Activated T-cell treated with anti-CD3 and anti-CD28 coated beads, Interleukin-2, amount 50 U/mL, for 4 hours (primary cell): ENCODE data around the gene ZNRF3. TPM values are rescaled to one million over a fixed set of nuclear protein-coding genes. Genes with fewer than 3 reads are reported as not detected.

Source experiments
- ATAC-seq, 2 donors: fragments of 200-7000 bp; cut with Tn5 transposase; one replicate each; pipeline ENCODE4 v1.10.0; 2021
- DNase-seq: peaks from one replicate; pipeline ENCODE4 v3.0.0-alpha.2; 2020
- H3K27me3 Mint-ChIP-seq: one replicate; pipeline ENCODE4 v1.8.0; 2021; ENCODE audit warnings: low read depth, mixed read lengths
- H3K36me3 Mint-ChIP-seq: one replicate; pipeline ENCODE4 v1.8.0; 2022; ENCODE audit warnings: mixed read lengths; ENCODE audit not compliant: insufficient read depth
- H3K4me1 Mint-ChIP-seq: one replicate; pipeline ENCODE4 v1.8.0; 2021; ENCODE audit warnings: low read depth, mixed read lengths
- H3K4me3 Mint-ChIP-seq: one replicate; pipeline ENCODE4 v1.8.0; 2021; ENCODE audit warnings: mild to moderate bottlenecking, moderate library complexity, mixed read lengths
- H3K9me3 Mint-ChIP-seq: one replicate; pipeline ENCODE4 v1.8.0; 2021; ENCODE audit warnings: mixed read lengths
- total RNA-seq, 3 donors: library from RNA; stranded (reverse); gene quantifications; one replicate each; pipeline ENCODE4 v1.2.1, GENCODE V29; 2021

The ZNRF3 gene
- total RNA-seq, 3 donors from 2014 or later, result 3.3 to 4.9 (median 3.8) TPM

- H3K27me3 Mint-ChIP-seq, result no peaks in the 10 kb centered on the region
- H3K4me1 Mint-ChIP-seq, result no peaks in the 10 kb centered on the region
- DNase-seq, result no peak
- no peaks in the 10 kb centered on the region for H3K9me3 Mint-ChIP-seq
- no peak for ATAC-seq
- no peak overlapping the region for H3K4me3 Mint-ChIP-seq
- peaks cover 5% of the 10 kb centered on the region for H3K36me3 Mint-ChIP-seq
These were observed 161.3 kb downstream of the ZNRF3 start for GRCh38 chr22:29044657-29045176.

- ATAC-seq (no peak), DNase-seq (no peak)
- Mint-ChIP-seq H3K4me3 (no peak overlapping the region), H3K27me3 (no peaks in the 10 kb centered on the region), H3K9me3 (no peaks in the 10 kb centered on the region), H3K36me3 (peaks cover 6% of the 10 kb centered on the region), H3K4me1 (no peaks in the 10 kb centered on the region)
These were observed 165.7 kb downstream of the ZNRF3 start for GRCh38 chr22:29048822-29049654.

GRCh38 chr22:29049655-29050263 is 166.4 kb downstream of the ZNRF3 start:
- no peak for DNase-seq
- H3K9me3 Mint-ChIP-seq, result no peaks in the 10 kb centered on the region
- no peak for ATAC-seq
- peaks cover 6% of the 10 kb centered on the region for H3K36me3 Mint-ChIP-seq
- no peaks in the 10 kb centered on the region for H3K27me3 Mint-ChIP-seq
- no peaks in the 10 kb centered on the region for H3K4me1 Mint-ChIP-seq
- H3K4me3 Mint-ChIP-seq, result no peak overlapping the region

- DNase-seq (no peak), ATAC-seq (no peak)
- Mint-ChIP-seq H3K36me3 (peaks cover 6% of the 10 kb centered on the region), H3K9me3 (no peaks in the 10 kb centered on the region), H3K4me3 (no peak overlapping the region), H3K4me1 (no peaks in the 10 kb centered on the region), H3K27me3 (no peaks in the 10 kb centered on the region)
These were observed 167.1 kb downstream of the ZNRF3 start for GRCh38 chr22:29050457-29050856.

GRCh38 chr22:29053048-29053702 is 169.8 kb downstream of the ZNRF3 start:
- ATAC-seq, result no peak
- H3K27me3 Mint-ChIP-seq, result no peaks in the 10 kb centered on the region
- H3K4me1 Mint-ChIP-seq, result no peaks in the 10 kb centered on the region
- DNase-seq, result no peak
- no peaks in the 10 kb centered on the region for H3K9me3 Mint-ChIP-seq
- peaks cover 6% of the 10 kb centered on the region for H3K36me3 Mint-ChIP-seq
- H3K4me3 Mint-ChIP-seq, result no peak overlapping the region

GRCh38 chr22:29054251-29054767 is 170.9 kb downstream of the ZNRF3 start:
- no peaks in the 10 kb centered on the region for H3K27me3 Mint-ChIP-seq
- H3K36me3 Mint-ChIP-seq, result peaks cover 3% of the 10 kb centered on the region
- ATAC-seq (no peak), DNase-seq (no peak)
- H3K9me3 Mint-ChIP-seq, result no peaks in the 10 kb centered on the region
- H3K4me3 Mint-ChIP-seq, result no peak overlapping the region
- H3K4me1 Mint-ChIP-seq, result no peaks in the 10 kb centered on the region

- no peak for DNase-seq
- no peak for ATAC-seq
- Mint-ChIP-seq H3K4me3 (no peak overlapping the region), H3K27me3 (peaks cover 5% of the 10 kb centered on the region), H3K36me3 (no peaks in the 10 kb centered on the region), H3K9me3 (no peaks in the 10 kb centered on the region), H3K4me1 (no peaks in the 10 kb centered on the region)
These were observed 171.9 kb downstream of the ZNRF3 start for GRCh38 chr22:29055192-29055830.

- Mint-ChIP-seq H3K9me3 (no peaks in the 10 kb centered on the region), H3K4me3 (no peak overlapping the region), H3K27me3 (peaks cover 8% of the 10 kb centered on the region), H3K36me3 (no peaks in the 10 kb centered on the region), H3K4me1 (no peaks in the 10 kb centered on the region)
- ATAC-seq (no peak), DNase-seq (no peak)
These were observed 173.1 kb downstream of the ZNRF3 start for GRCh38 chr22:29056472-29056871.

- H3K27me3 Mint-ChIP-seq, result peaks cover 23% of the 10 kb centered on the region
- peaks cover under 1% of the 10 kb centered on the region for H3K4me1 Mint-ChIP-seq
- no peaks in the 10 kb centered on the region for H3K9me3 Mint-ChIP-seq
- DNase-seq (no peak), ATAC-seq (no peak)
- no peaks in the 10 kb centered on the region for H3K36me3 Mint-ChIP-seq
- no peak overlapping the region for H3K4me3 Mint-ChIP-seq
These were observed 177.0 kb downstream of the ZNRF3 start for GRCh38 chr22:29060251-29060869.

GRCh38 chr22:29060931-29061330 is 177.6 kb downstream of the ZNRF3 start:
- peaks cover 5% of the 10 kb centered on the region for H3K4me1 Mint-ChIP-seq
- DNase-seq (no peak), ATAC-seq (no peak)
- no peaks in the 10 kb centered on the region for H3K9me3 Mint-ChIP-seq
- peaks cover 23% of the 10 kb centered on the region for H3K27me3 Mint-ChIP-seq
- no peak overlapping the region for H3K4me3 Mint-ChIP-seq
- H3K36me3 Mint-ChIP-seq, result no peaks in the 10 kb centered on the region

- Mint-ChIP-seq H3K36me3 (no peaks in the 10 kb centered on the region), H3K4me1 (peaks cover 10% of the 10 kb centered on the region), H3K4me3 (no peak within 1 kb of the TSS), H3K27me3 (peaks cover 24% of the 10 kb centered on the region), H3K9me3 (no peaks in the 10 kb centered on the region)
- ATAC-seq (no peak), DNase-seq (no peak)
These were observed 178.4 kb downstream of the ZNRF3 start, which contains the start of gene C22orf31 for GRCh38 chr22:29061773-29062172. Gene C22orf31 (minus strand): TSS chr22:29061831. CDS start chr22:29061792, 39 bp downstream.

GRCh38 chr22:29062286-29062821 is 179.0 kb downstream of the ZNRF3 start:
- peaks cover 11% of the 10 kb centered on the region for H3K4me1 Mint-ChIP-seq
- DNase-seq, result no peak
- H3K36me3 Mint-ChIP-seq, result no peaks in the 10 kb centered on the region
- H3K9me3 Mint-ChIP-seq, result no peaks in the 10 kb centered on the region
- peaks cover 25% of the 10 kb centered on the region for H3K27me3 Mint-ChIP-seq
- ATAC-seq, result no peak
- H3K4me3 Mint-ChIP-seq, result no peak overlapping the region

- Mint-ChIP-seq H3K9me3 (no peaks in the 10 kb centered on the region), H3K4me1 (peaks cover 12% of the 10 kb centered on the region), H3K36me3 (no peaks in the 10 kb centered on the region), H3K27me3 (peaks cover 33% of the 10 kb centered on the region), H3K4me3 (no peak overlapping the region)
- DNase-seq, result no peak
- no peak for ATAC-seq
These were observed 182.3 kb downstream of the ZNRF3 start for GRCh38 chr22:29065468-29066190.
